Activated B cell treated with CpG ODN at 0.5 μM for 24 hours (primary cell): Measurements from ENCODE around the gene C1QL3. TPM values are rescaled to one million over a fixed set of nuclear protein-coding genes. Genes with fewer than 3 reads are reported as not detected.

ENCODE experiments used
- ATAC-seq: fragments of 200-7000 bp; cut with Tn5 transposase; one replicate; pipeline ENCODE4 v1.10.0; 2021; ENCODE audit warnings: low read depth, mild to moderate bottlenecking, moderate library complexity
- CTCF ChIA-PET: fragments of 350-600 bp; sonication (Branson Sonifier 250); formaldehyde crosslinking; loops from one replicate; lab custom pipeline; 2021; ENCODE audit warnings: antibody characterized with exemption; lab: Charles Lee
- POLR2A ChIA-PET: fragments of 350-600 bp; sonication (Branson Sonifier 250); formaldehyde crosslinking; loops from one replicate; lab custom pipeline; 2021; ENCODE audit warnings: antibody characterized with exemption; lab: Charles Lee
- DNase-seq: peaks from one replicate; pipeline ENCODE4 v3.0.0; 2022
- H3K27ac Mint-ChIP-seq: one replicate; pipeline ENCODE4 v1.8.0; 2020; ENCODE audit warnings: mixed read lengths
- H3K27me3 Mint-ChIP-seq: one replicate; pipeline ENCODE4 v1.8.0; 2021; ENCODE audit warnings: mixed read lengths
- H3K36me3 Mint-ChIP-seq: one replicate; pipeline ENCODE4 v1.8.0; 2021; ENCODE audit warnings: low read depth, mixed read lengths
- H3K4me1 Mint-ChIP-seq: one replicate; pipeline ENCODE4 v1.8.0; 2021; ENCODE audit warnings: mixed read lengths
- H3K4me3 Mint-ChIP-seq: one replicate; pipeline ENCODE4 v1.8.0; 2020; ENCODE audit warnings: mild to moderate bottlenecking, mixed read lengths
- H3K9me3 Mint-ChIP-seq: one replicate; pipeline ENCODE4 v1.8.0; 2020; ENCODE audit warnings: mixed read lengths
- CTCF ChIP-seq: fragments of 200-600 bp; IDR thresholded peaks from one replicate; pipeline ENCODE4 v1.8.0; 2022; ENCODE audit warnings: antibody characterized with exemption, mild to moderate bottlenecking
- intact Hi-C: fragments of 100-400 bp; cut with micrococcal nuclease; formaldehyde crosslinking; loops from one replicate; pipeline ENCODE4 v1.15.1; 2024
- total RNA-seq: library from RNA; stranded (reverse); gene quantifications from 2 replicates; pipeline ENCODE4 v1.2.3, GENCODE V29; 2022

Gene C1QL3
- total RNA-seq, 1 donor from 2014 or later = not detected

DNA sequence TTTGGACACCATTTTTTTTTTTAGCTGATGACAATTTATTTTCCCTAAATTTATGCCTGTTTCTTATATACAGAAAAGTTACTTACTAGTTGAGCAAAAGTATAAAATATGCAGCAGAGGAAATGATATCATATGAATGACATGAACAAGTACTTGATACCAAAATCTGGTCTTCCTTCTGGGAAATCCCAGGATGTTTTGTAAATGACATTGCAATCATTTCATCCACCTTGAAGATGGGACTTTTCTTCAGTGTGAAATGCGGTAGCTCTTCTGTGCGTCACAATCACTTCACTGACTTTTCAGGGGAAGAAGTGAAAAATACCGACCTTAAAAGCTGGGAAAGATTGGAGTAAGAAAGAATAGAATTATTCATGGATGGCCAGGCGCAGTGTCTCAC lies 23.8 kb downstream of the C1QL3 start:
- intact Hi-C loops = no loop called here
- DNase-seq (no peak), ATAC-seq (no peak)
- no peaks in the 10 kb centered on the region for H3K4me1 Mint-ChIP-seq
- H3K36me3 Mint-ChIP-seq = peaks cover 32% of the 10 kb centered on the region
- no peaks in the 10 kb centered on the region for H3K9me3 Mint-ChIP-seq
- H3K27ac Mint-ChIP-seq = no peak overlapping the region
- H3K27me3 Mint-ChIP-seq = no peaks in the 10 kb centered on the region
- H3K4me3 Mint-ChIP-seq = no peak overlapping the region
- CTCF ChIA-PET = no interaction called here
- TF ChIP-seq CTCF = no peak
- POLR2A ChIA-PET = interaction anchor here (0.6 kb wide), 1 partner anchor 21 kb away, joined by 3 read pairs; no protein-coding TSS in a partner anchor

DNA sequence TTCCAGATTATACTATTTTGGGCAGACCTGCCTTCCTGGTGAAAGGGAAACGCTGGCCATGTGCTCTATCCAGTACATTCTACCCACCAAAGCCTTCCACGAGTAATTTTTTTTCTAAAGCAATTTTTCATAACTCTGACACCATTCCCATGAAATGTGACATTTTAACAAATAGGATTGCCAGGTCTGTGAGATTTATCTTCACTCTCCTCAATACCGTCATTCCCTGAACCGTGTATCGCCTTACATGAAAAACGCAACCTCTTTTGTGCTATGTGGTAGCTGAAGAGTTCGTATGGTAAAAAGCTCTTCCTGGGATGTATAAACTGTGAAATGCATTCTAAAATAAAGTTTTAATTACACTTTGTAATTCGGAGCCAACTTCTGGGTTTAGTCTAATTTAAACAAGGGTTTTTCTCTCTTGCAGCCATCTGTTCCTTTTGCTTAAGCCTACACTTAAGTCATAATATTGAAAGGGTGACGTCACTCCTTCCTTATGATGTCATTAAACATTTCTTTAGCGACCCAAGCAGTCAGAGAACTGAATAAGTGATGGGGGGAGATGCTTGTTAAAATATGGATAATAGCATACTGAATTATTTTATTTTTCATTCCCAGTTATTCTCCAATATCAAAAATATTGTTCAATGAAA lies 27.7 kb downstream of the C1QL3 start:
- Mint-ChIP-seq H3K9me3 (no peaks in the 10 kb centered on the region), H3K4me1 (no peaks in the 10 kb centered on the region), H3K27me3 (no peaks in the 10 kb centered on the region), H3K4me3 (no peak overlapping the region), H3K27ac (no peak overlapping the region), H3K36me3 (peaks cover 56% of the 10 kb centered on the region)
- POLR2A ChIA-PET = no interaction called here
- no peak for TF ChIP-seq CTCF
- CTCF ChIA-PET = no interaction called here
- intact Hi-C loops = no loop called here
- DNase-seq (no peak), ATAC-seq (no peak)

GRCh38 chr10:16491933-16492332 lies 29.7 kb downstream of the C1QL3 start:
- no peak overlapping the region for H3K4me3 Mint-ChIP-seq
- no peak for DNase-seq
- H3K27me3 Mint-ChIP-seq = no peaks in the 10 kb centered on the region
- no peak overlapping the region for H3K27ac Mint-ChIP-seq
- no peak for TF ChIP-seq CTCF
- ATAC-seq = no peak
- H3K9me3 Mint-ChIP-seq = no peaks in the 10 kb centered on the region
- POLR2A ChIA-PET = no interaction called here
- H3K4me1 Mint-ChIP-seq = no peaks in the 10 kb centered on the region
- intact Hi-C loops = no loop called here
- CTCF ChIA-PET = no interaction called here
- peaks cover 54% of the 10 kb centered on the region for H3K36me3 Mint-ChIP-seq

DNA sequence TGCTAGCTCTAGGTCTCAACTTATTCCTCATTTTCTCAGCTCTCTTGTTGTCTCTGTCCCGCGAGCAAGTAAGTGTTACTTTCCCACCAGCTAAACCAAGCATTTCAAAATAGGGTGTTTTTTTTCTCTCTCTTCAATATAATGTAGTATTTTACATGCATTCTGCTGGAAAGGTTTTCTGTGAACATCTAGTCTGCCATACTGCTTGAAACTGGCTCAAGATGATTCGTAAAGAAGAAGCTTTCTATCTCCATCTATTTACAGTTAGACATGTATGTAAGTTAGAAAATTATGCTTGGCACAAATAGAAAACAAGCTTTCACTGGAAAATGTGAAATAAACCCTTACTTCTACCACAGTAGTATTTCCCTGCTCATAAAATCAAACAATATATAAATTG lies 31.2 kb downstream of the C1QL3 start:
- no peak overlapping the region for H3K27ac Mint-ChIP-seq
- ChIA-PET POLR2A (no interaction called here), CTCF (no interaction called here)
- H3K4me1 Mint-ChIP-seq = no peaks in the 10 kb centered on the region
- TF ChIP-seq CTCF = no peak
- no peak overlapping the region for H3K4me3 Mint-ChIP-seq
- ATAC-seq (no peak), DNase-seq (no peak)
- intact Hi-C loops = no loop called here
- no peaks in the 10 kb centered on the region for H3K9me3 Mint-ChIP-seq
- no peaks in the 10 kb centered on the region for H3K27me3 Mint-ChIP-seq
- peaks cover 58% of the 10 kb centered on the region for H3K36me3 Mint-ChIP-seq

DNA sequence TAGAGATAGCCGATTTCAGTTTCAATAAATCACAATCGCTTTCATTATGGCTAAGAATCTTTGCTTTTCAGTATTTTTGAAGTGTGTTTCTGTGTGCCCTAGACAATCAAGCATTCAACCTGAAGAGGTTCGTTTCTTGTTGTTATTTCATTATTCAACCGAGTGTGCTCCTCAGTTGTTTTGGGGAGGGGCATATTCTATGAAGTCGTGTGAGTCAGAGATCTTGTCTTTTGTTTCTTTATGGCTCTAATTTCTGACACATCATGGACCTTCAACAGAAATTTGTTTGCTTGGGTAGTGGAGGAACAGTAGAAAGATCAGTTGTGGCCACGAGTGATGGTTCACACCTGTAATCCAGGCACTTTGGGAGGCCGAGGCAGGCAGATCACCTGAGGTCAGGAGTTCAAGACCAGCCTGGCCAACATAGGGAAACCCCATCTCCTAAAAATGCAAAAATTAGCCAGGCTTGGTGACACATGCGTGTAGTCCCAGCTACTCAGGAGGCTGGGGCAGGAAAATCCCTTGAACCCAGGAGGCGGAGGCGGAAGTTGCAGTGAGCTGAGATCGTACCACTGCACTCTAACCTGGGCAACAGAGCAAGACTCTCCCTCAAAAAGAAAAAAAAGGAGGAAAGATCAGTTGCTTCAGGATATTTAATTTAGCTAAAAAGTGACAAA lies 38.3 kb downstream of the C1QL3 start:
- ChIA-PET CTCF (no interaction called here), POLR2A (no interaction called here)
- Mint-ChIP-seq H3K27ac (no peak overlapping the region), H3K9me3 (no peaks in the 10 kb centered on the region), H3K4me1 (no peaks in the 10 kb centered on the region), H3K4me3 (no peak overlapping the region), H3K27me3 (no peaks in the 10 kb centered on the region), H3K36me3 (peaks cover 33% of the 10 kb centered on the region)
- ATAC-seq (no peak), DNase-seq (no peak)
- TF ChIP-seq CTCF = no peak
- intact Hi-C loops = no loop called here
